HEK293T (cell line): ENCODE results near the gene SPATA12.
"Not testable (repeated sequence)": the region's sequence is repeated elsewhere in the genome, so short reads cannot be mapped to it uniquely, and the experiment has no call there.

ENCODE experiments used
- CTCF ChIA-PET: fragments of 350-600 bp; formaldehyde crosslinking; extraction: SDS; loops from one replicate; lab custom pipeline; 2021; ENCODE audit warnings: antibody characterized with exemption, inconsistent platforms; lab: Yijun Ruan, JAX
- POLR2A ChIA-PET: fragments of 350-600 bp; formaldehyde crosslinking; extraction: SDS; loops from one replicate; lab custom pipeline; 2020; ENCODE audit warnings: antibody characterized with exemption, inconsistent platforms; lab: Yijun Ruan, JAX
- DNase-seq: peaks from one replicate; pipeline ENCODE4 v3.0.0; 2012; ENCODE audit warnings: mixed read lengths; ENCODE audit errors: extremely low spot score
- ARNT ChIP-seq: fragments of 450-650 bp; IDR thresholded peaks from 2 replicates; pipeline ENCODE4 v1.6.1; 2017; ENCODE audit warnings: mild to moderate bottlenecking
- BHLHE40 ChIP-seq: fragments of 450-650 bp; IDR thresholded peaks from 2 replicates; pipeline ENCODE4 v1.6.1; 2016; ENCODE audit warnings: mild to moderate bottlenecking, moderate library complexity, borderline replicate concordance
- CTBP1 ChIP-seq: fragments of 450-650 bp; IDR thresholded peaks from 2 replicates; pipeline ENCODE4 v1.6.1; 2016; ENCODE audit warnings: borderline replicate concordance
- ELF4 ChIP-seq: fragments of 450-650 bp; IDR thresholded peaks from 2 replicates; pipeline ENCODE4 v1.6.1; 2017; ENCODE audit warnings: antibody characterized with exemption
- FOXA1 ChIP-seq: fragments of 450-650 bp; IDR thresholded peaks from 2 replicates; pipeline ENCODE4 v1.6.1; 2016; ENCODE audit warnings: mild to moderate bottlenecking
- FOXK2 ChIP-seq: fragments of 450-650 bp; IDR thresholded peaks from 2 replicates; pipeline ENCODE4 v1.6.1; 2016; ENCODE audit warnings: mild to moderate bottlenecking
- FOXM1 ChIP-seq: fragments of 450-650 bp; IDR thresholded peaks from 2 replicates; pipeline ENCODE4 v1.6.1; 2017; ENCODE audit warnings: mild to moderate bottlenecking, borderline replicate concordance
- HDGF ChIP-seq: fragments of 450-650 bp; IDR thresholded peaks from 2 replicates; pipeline ENCODE4 v1.6.1; 2017; ENCODE audit warnings: antibody characterized with exemption, borderline replicate concordance
- L3MBTL2 ChIP-seq: fragments of 450-650 bp; conservative IDR thresholded peaks from 2 replicates; pipeline ENCODE4 v1.6.1; 2016; ENCODE audit warnings: mild to moderate bottlenecking
- LEF1 ChIP-seq: fragments of 450-650 bp; IDR thresholded peaks from 2 replicates; pipeline ENCODE4 v1.6.1; 2017; ENCODE audit warnings: mild to moderate bottlenecking, borderline replicate concordance
- NFRKB ChIP-seq: fragments of 450-650 bp; IDR thresholded peaks from 2 replicates; pipeline ENCODE4 v1.6.1; 2016; ENCODE audit warnings: mild to moderate bottlenecking, moderate library complexity
- SP1 ChIP-seq: fragments of 450-650 bp; IDR thresholded peaks from 2 replicates; pipeline ENCODE4 v1.6.1; 2017
- SUZ12 ChIP-seq: fragments of 450-650 bp; IDR thresholded peaks from 2 replicates; pipeline ENCODE4 v1.6.1; 2016; ENCODE audit warnings: mild to moderate bottlenecking
- TARDBP ChIP-seq: fragments of 450-650 bp; IDR thresholded peaks from 2 replicates; pipeline ENCODE4 v1.6.1; 2016
- ZNF384 ChIP-seq: fragments of 450-650 bp; IDR thresholded peaks from 2 replicates; pipeline ENCODE4 v1.6.1; 2016
- TF ChIP-seq, protein P1 (sequence below): fragments of 450-650 bp; IDR thresholded peaks from 2 replicates; pipeline ENCODE4 v1.6.1; 2016

SPATA12 gene

DNA sequence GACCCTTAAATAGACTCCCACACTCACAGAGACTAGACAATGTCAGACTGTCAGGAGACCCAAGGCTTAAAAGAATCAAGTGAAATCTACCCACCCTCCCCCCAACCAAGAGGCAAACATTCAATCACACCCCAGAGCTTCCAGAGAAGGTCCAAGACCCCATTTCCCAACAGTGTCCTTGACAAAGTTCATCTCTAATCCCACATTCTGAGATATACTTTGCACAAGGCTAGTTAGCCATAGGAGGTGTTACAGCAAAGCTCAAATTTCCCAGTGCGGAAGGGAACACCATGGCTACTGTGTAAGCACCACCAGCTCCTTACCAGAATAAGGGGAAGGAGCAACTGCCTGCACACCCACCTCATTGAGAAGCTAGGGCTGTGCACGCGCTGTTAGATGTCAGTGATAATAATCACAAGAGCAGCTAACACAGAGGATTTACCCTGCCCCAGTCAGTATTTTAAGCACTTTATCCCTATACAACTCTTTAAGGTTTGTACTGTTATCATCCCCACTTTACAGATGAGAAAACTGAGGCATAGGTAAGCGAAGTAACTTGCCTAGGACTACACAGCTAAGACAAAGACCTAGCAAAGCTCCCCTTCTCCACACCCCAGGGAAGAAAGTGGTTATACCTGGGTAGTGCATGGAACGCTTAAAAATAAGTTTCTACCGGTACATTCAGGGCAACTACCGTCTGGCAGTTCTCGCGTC is 17.3 kb downstream of the SPATA12 start:
- POLR2A ChIA-PET: no interaction called here
- TF ChIP-seq SP1 (no peak), NFRKB (no peak), ARNT (no peak)
- CTCF ChIA-PET: interaction anchor here (0.6 to 0.8 kb wide), 2 partner anchors 82 to 503 kb away, joined by 3 read pairs; no protein-coding TSS in a partner anchor
- DNase-seq: no peak

- ChIA-PET POLR2A (no interaction called here), CTCF (interaction anchor here (0.6 to 0.8 kb wide), 2 partner anchors 82 to 503 kb away, joined by 3 read pairs; no protein-coding TSS in a partner anchor)
- TF ChIP-seq SUZ12: no peak
- TF ChIP-seq SP1: no peak
- no peak for TF ChIP-seq ZNF384
- peak; percentile 57 for DNase-seq
Observed at GRCh38 chr3:57078344-57078634, 17.8 kb downstream of the SPATA12 start.

GRCh38 chr3:57078635-57079473 is 18.4 kb downstream of the SPATA12 start:
- peak; percentile 81 for DNase-seq
- ChIA-PET POLR2A (interaction anchor here (0.6 to 0.8 kb wide), 2 partner anchors 82 to 86 kb away, joined by 3 to 4 read pairs; no protein-coding TSS in a partner anchor), CTCF (interaction anchor here (1.3 kb wide), 1 partner anchor 21 kb away, joined by 3 read pairs; no protein-coding TSS in a partner anchor)
- no peak for TF ChIP-seq NFRKB
- TF ChIP-seq HDGF: peak; percentile 21; the same call in 1 of the 2 replicates
- TF ChIP-seq TARDBP: no peak
- TF ChIP-seq ELF4: peak; percentile 55; the same call in 1 of the 2 replicates

DNA sequence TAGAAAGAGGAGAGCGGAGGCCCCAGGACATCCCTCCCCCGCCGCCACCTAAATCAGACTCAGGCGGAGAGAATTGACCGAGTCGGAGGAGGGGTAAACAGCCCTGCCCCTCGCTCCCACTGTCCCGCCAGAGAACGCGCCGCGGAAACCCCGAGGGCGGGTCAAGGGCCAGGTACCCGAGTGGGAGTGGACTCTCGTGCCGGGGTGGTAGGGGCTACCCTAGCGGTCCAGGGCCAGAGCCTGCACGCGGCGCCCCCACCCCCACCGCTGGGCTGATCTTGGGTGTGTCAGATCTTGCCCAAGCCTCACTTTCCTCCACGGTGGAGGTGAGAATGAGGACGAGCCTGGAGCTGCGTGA is 19.0 kb downstream of the SPATA12 start:
- TF ChIP-seq, protein P1, sequence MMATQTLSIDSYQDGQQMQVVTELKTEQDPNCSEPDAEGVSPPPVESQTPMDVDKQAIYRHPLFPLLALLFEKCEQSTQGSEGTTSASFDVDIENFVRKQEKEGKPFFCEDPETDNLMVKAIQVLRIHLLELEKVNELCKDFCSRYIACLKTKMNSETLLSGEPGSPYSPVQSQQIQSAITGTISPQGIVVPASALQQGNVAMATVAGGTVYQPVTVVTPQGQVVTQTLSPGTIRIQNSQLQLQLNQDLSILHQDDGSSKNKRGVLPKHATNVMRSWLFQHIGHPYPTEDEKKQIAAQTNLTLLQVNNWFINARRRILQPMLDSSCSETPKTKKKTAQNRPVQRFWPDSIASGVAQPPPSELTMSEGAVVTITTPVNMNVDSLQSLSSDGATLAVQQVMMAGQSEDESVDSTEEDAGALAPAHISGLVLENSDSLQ: no peak
- TF ChIP-seq NFRKB (no peak), FOXA1 (no peak), L3MBTL2 (peak; percentile 84), FOXM1 (0 out of 2 replicates have a peak, but pooled peaks have one; percentile 7), TARDBP (no peak), LEF1 (no peak)
- ChIA-PET POLR2A (interaction anchor here (0.6 to 1.0 kb wide), 4 partner anchors 14 to 87 kb away, joined by 3 to 4 read pairs (median 4); no protein-coding TSS in a partner anchor), CTCF (interaction anchor here (1.3 kb wide), 1 partner anchor 20 kb away, joined by 3 read pairs; no protein-coding TSS in a partner anchor)
- DNase-seq: no peak

- POLR2A ChIA-PET: interaction anchor here (0.6 to 1.0 kb wide), 2 partner anchors 15 to 87 kb away, joined by 3 to 4 read pairs; no protein-coding TSS in a partner anchor
- CTCF ChIA-PET: interaction anchor here (1.3 kb wide), 1 partner anchor 20 kb away, joined by 3 read pairs; no protein-coding TSS in a partner anchor
Observed at GRCh38 chr3:57080171-57080570, 19.7 kb downstream of the SPATA12 start.

DNA sequence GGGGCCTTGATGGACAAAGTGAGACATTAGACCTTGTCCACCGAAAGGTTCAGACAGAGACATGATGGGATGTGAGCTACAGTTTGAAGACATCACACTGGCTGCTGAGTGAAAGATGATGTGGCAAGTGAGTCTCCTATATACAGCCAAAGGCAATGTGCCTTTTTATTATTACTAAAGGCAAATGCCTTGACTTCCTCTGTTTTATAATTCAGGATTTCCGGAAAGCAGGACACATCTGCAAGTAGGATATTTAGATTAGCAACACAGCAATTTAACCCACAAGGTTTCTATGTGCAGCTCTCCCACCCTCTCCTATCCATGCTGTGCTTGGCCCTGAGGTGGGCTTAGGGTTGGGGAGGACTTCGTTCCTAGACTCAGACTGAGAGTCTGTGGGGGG is 20.7 kb downstream of the SPATA12 start:
- no peak for DNase-seq
- TF ChIP-seq HDGF (no peak), FOXM1 (no peak), CTBP1 (no peak), FOXK2 (no peak), L3MBTL2 (no peak), ELF4 (no peak), ZNF384 (no peak)
- TF ChIP-seq, protein P1: no peak
- CTCF ChIA-PET: interaction anchor here (0.6 kb wide), 1 partner anchor 36 kb away, joined by 3 read pairs; no protein-coding TSS in a partner anchor
- POLR2A ChIA-PET: interaction anchor here (1.0 kb wide), 1 partner anchor 76 kb away, joined by 3 read pairs; no protein-coding TSS in a partner anchor

More at GRCh38 chr3:57080171-57080570, 19.7 kb downstream of the SPATA12 start:
- no peak for TF ChIP-seq FOXM1
- no peak for TF ChIP-seq SUZ12
- no peak for DNase-seq

DNA sequence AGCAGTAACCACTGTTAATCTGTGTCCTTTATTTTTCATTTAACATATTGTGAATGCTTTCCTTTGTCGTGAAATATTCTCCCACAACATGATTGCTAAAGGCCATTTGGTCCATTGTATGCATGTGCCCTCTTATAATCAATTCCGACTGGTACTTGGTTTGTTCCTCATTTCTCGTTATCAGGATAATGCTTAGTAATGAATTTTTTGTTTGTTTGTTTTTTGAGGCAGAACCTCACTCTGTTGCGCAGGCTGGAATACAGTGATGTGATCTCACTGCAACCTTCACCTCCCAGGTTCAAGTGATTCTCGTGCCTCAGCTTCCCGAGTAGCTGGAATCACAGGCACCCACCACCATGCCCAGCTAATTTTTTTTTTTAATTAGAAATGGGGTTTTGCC is 22.0 kb downstream of the SPATA12 start:
- DNase-seq: no peak
- ChIA-PET CTCF (no interaction called here), POLR2A (no interaction called here)
- TF ChIP-seq LEF1 (no peak), FOXM1 (no peak), SP1 (no peak), HDGF (no peak), FOXK2 (no peak), BHLHE40 (no peak), ELF4 (no peak), FOXA1 (no peak), ARNT (no peak), CTBP1 (no peak), TARDBP (no peak), NFRKB (no peak), L3MBTL2 (no peak), ZNF384 (no peak), SUZ12 (no peak)
- TF ChIP-seq, protein P1: no peak

- CTCF ChIA-PET, DNase-seq, POLR2A ChIA-PET: not testable (repeated sequence)
Observed at GRCh38 chr3:57083266-57083995, 23.0 kb downstream of the SPATA12 start.
